Keratinocyte (primary cell): Measurements from ENCODE around the gene ZYG11A. TPM values are rescaled to one million over a fixed set of nuclear protein-coding genes. Genes with fewer than 3 reads are reported as not detected.

Source experiments
- DNase-seq: peaks from one replicate; pipeline ENCODE4 v3.0.0-alpha.2; 2011; ENCODE audit warnings: low read depth, missing footprints, low spot score
- FAIRE-seq: peaks from 2 replicates; lab custom pipeline; 2011; peaks lifted over from hg19 to GRCh38; lab: Jason Lieb, UNC
- H2AFZ ChIP-seq: 2 replicates; pipeline ENCODE4 v1.6.0; 2012; ENCODE audit warnings: low read length, control low read depth, inconsistent platforms; ENCODE audit not compliant: control insufficient read depth
- H3K27ac ChIP-seq: 2 replicates; pipeline ENCODE4 v1.5.1; 2011; ENCODE audit warnings: low read length; ENCODE audit not compliant: control insufficient read depth, insufficient read depth
- H3K27me3 ChIP-seq: 3 replicates; pipeline ENCODE4 v1.6.0; 2011; ENCODE audit warnings: low read length; ENCODE audit not compliant: control insufficient read depth, insufficient read depth; ENCODE audit errors: extremely low read depth
- H3K36me3 ChIP-seq, 2 experiments: 2 replicates in 1 of 2; 3 replicates in 1 of 2; pipeline ENCODE4 v1.5.1; 2011; ENCODE audit warnings: low read length in 2 of 2, mild to moderate bottlenecking in 1 of 2; ENCODE audit not compliant: control insufficient read depth in 2 of 2, insufficient read depth in 2 of 2; ENCODE audit errors: extremely low read depth in 1 of 2
- H3K4me1 ChIP-seq: 3 replicates; pipeline ENCODE4 v1.5.1; 2011; ENCODE audit warnings: low read length; ENCODE audit not compliant: control insufficient read depth, insufficient read depth; ENCODE audit errors: extremely low read depth
- H3K4me2 ChIP-seq: 3 replicates; pipeline ENCODE4 v1.6.0; 2011; ENCODE audit warnings: low read depth, low read length; ENCODE audit not compliant: control insufficient read depth, insufficient read depth; ENCODE audit errors: extremely low read depth
- H3K4me3 ChIP-seq, 3 experiments: fragments of 200-600 bp in 1 of 3; sonication (generic) in 1 of 3; 2 replicates in 2 of 3; 3 replicates in 1 of 3; pipeline ENCODE4 v1.5.1; 2011 to 2016; ENCODE audit warnings: low read length in 3 of 3, mild to moderate bottlenecking in 3 of 3, control low read depth in 2 of 3, inconsistent platforms in 1 of 3, low read depth in 1 of 3, mixed read lengths in 1 of 3, mixed run types in 1 of 3, moderate library complexity in 1 of 3; ENCODE audit not compliant: control insufficient read depth in 2 of 3, insufficient read depth in 2 of 3; ENCODE audit errors: extremely low read depth in 1 of 3
- H3K79me2 ChIP-seq: 2 replicates; pipeline ENCODE4 v1.6.0; 2012; ENCODE audit warnings: low read length; ENCODE audit not compliant: control insufficient read depth, insufficient read depth
- H3K9ac ChIP-seq: 3 replicates; pipeline ENCODE4 v1.6.0; 2011; ENCODE audit warnings: low read length; ENCODE audit not compliant: control insufficient read depth, insufficient read depth; ENCODE audit errors: extremely low read depth
- H3K9me1 ChIP-seq: 3 replicates; pipeline ENCODE4 v1.6.0; 2011; ENCODE audit warnings: low read length; ENCODE audit not compliant: control insufficient read depth, insufficient read depth; ENCODE audit errors: extremely low read depth
- H3K9me3 ChIP-seq: 2 replicates; pipeline ENCODE4 v1.5.1; 2012; ENCODE audit warnings: low read depth, low read length; ENCODE audit not compliant: control insufficient read depth
- H4K20me1 ChIP-seq: 3 replicates; pipeline ENCODE4 v1.6.0; 2011; ENCODE audit warnings: low read length; ENCODE audit not compliant: control insufficient read depth, insufficient read depth; ENCODE audit errors: extremely low read depth
- CTCF ChIP-seq, 3 experiments: IDR thresholded peaks in 1 of 3; conservative IDR thresholded peaks in 1 of 3; optimal IDR thresholded peaks in 1 of 3; 2 replicates in 2 of 3; 3 replicates in 1 of 3; pipeline versions ENCODE3 to v1.5.1; 2011; ENCODE audit warnings: low read length in 3 of 3, mild to moderate bottlenecking in 3 of 3, moderate library complexity in 2 of 3, control low read depth in 1 of 3, inconsistent platforms in 1 of 3; ENCODE audit not compliant: insufficient read depth in 2 of 3; ENCODE audit errors: extremely low read depth in 1 of 3
- EZH2 ChIP-seq: IDR thresholded peaks from one replicate; pipeline ENCODE4 v1.6.1; 2012; ENCODE audit warnings: inconsistent platforms, mild to moderate bottlenecking, low read length, moderate library complexity
- dilution Hi-C: fragments of 300-500 bp; cut with MboI; formaldehyde crosslinking; loops from one replicate; pipeline ENCODE4 v1.7.0; 2020; ENCODE audit warnings: low sequenced_read_pairs; ENCODE audit not compliant: extremely low pct_ligation_motif_present
- polyA plus RNA-seq, 5 experiments: library from polyadenylated mRNA; depleted of rRNA in 3 of 5; stranded (reverse) in 3 of 5; stranded (forward) in 1 of 5; unstranded in 1 of 5; fragments of >200 nt; gene quantifications; 1 replicate in 1 of 5; 2 replicates in 3 of 5; 3 replicates in 1 of 5; pipeline versions ENCODE4 v1.2.1 to v1.2.3, GENCODE V29; 2011 to 2012; ENCODE audit warnings: missing spikeins in 2 of 5, low read depth in 1 of 5, low replicate concordance in 1 of 5

ZYG11A gene
- polyA plus RNA-seq, 1 donor (not counting 4 experiments of a cell fraction or from before 2014, with no cell fraction given) = 0.64 TPM

- no peak for DNase-seq
- no peak overlapping the region for H2AFZ ChIP-seq
- peaks cover 2% of the 10 kb centered on the region for H4K20me1 ChIP-seq
- H3K4me1 ChIP-seq = no peaks in the 10 kb centered on the region
- dilution Hi-C loops = no loop called here
- no peaks in the 10 kb centered on the region for H3K27me3 ChIP-seq
- H3K9me1 ChIP-seq = no peaks in the 10 kb centered on the region
- H3K4me2 ChIP-seq = no peak overlapping the region
- H3K4me3 ChIP-seq = no peak overlapping the region
- no peaks in the 10 kb centered on the region for H3K36me3 ChIP-seq
- no peak overlapping the region for H3K27ac ChIP-seq
- H3K9ac ChIP-seq = no peak overlapping the region
- TF ChIP-seq CTCF (optimal IDR thresholded peaks at IDR 0.05 in 1 of 3, IDR thresholded peaks at IDR 0.05 in 1 of 3, conservative IDR thresholded peaks at IDR 0.05 in 1 of 3; ENCODE audit: extremely low read depth in 1 of 3, insufficient read depth in 2 of 3, low read length in 3 of 3) = no peak
- no peak for TF ChIP-seq EZH2
- H3K9me3 ChIP-seq = no peaks in the 10 kb centered on the region
- no peaks in the 10 kb centered on the region for H3K79me2 ChIP-seq
- FAIRE-seq = no peak
Observed at GRCh38 chr1:52795464-52795863, 47.1 kb upstream of the ZYG11A start.

GRCh38 chr1:52798331-52798730 is 44.2 kb upstream of the ZYG11A start:
- no peak overlapping the region for H3K4me3 ChIP-seq
- TF ChIP-seq EZH2 = no peak
- no peak for TF ChIP-seq CTCF (optimal IDR thresholded peaks at IDR 0.05 in 1 of 3, IDR thresholded peaks at IDR 0.05 in 1 of 3, conservative IDR thresholded peaks at IDR 0.05 in 1 of 3; ENCODE audit: extremely low read depth in 1 of 3, insufficient read depth in 2 of 3, low read length in 3 of 3)
- no peak overlapping the region for H2AFZ ChIP-seq
- H3K9me3 ChIP-seq = no peaks in the 10 kb centered on the region
- no peak for DNase-seq
- peaks cover 0 to 2% of the 10 kb centered on the region in 2 experiments for H3K36me3 ChIP-seq
- no peak for FAIRE-seq
- H3K79me2 ChIP-seq = no peaks in the 10 kb centered on the region
- H3K27me3 ChIP-seq = no peaks in the 10 kb centered on the region
- no peak overlapping the region for H3K4me2 ChIP-seq
- H3K9ac ChIP-seq = no peak overlapping the region
- no peaks in the 10 kb centered on the region for H3K4me1 ChIP-seq
- no peaks in the 10 kb centered on the region for H3K9me1 ChIP-seq
- no peak overlapping the region for H3K27ac ChIP-seq
- dilution Hi-C loops = no loop called here
- peaks cover 2% of the 10 kb centered on the region for H4K20me1 ChIP-seq
